ENCODE data around the gene TMEM204.

GRCh38 chr16:1561836-1562235 lies 28.4 kb downstream of the TMEM204 start:
- TF ChIP-seq CTCF (IDR thresholded peaks at IDR 0.05) (no peak), POLR2A (IDR thresholded peaks at IDR 0.05) (no peak)

All from thyroid gland (tissue), 4 donors.